Nephron progenitor cell (in vitro differentiated cells): Measurements from ENCODE around the gene IGF2BP1.
"Not testable (repeated sequence)": the region's sequence is repeated elsewhere in the genome, so short reads cannot be mapped to it uniquely, and the experiment has no call there.

Experiments
- DNase-seq: peaks from one replicate; pipeline ENCODE4 v3.0.0; 2021
- H3K27ac Mint-ChIP-seq: 2 replicates; pipeline ENCODE4 v1.8.0; 2021; ENCODE audit warnings: mild to moderate bottlenecking, moderate library complexity, mixed read lengths
- H3K27me3 Mint-ChIP-seq: 2 replicates; pipeline ENCODE4 v1.8.0; 2021; ENCODE audit warnings: mild to moderate bottlenecking, low read depth, mixed read lengths; ENCODE audit not compliant: poor library complexity
- H3K36me3 Mint-ChIP-seq: 2 replicates; pipeline ENCODE4 v1.8.0; 2021; ENCODE audit warnings: low read depth, mixed read lengths
- H3K4me1 Mint-ChIP-seq: 2 replicates; pipeline ENCODE4 v1.8.0; 2021; ENCODE audit warnings: mixed read lengths
- H3K4me3 Mint-ChIP-seq: 2 replicates; pipeline ENCODE4 v1.8.0; 2021; ENCODE audit warnings: mild to moderate bottlenecking, moderate library complexity, mixed read lengths
- H3K9me3 Mint-ChIP-seq: 2 replicates; pipeline ENCODE4 v1.8.0; 2021; ENCODE audit warnings: mild to moderate bottlenecking, moderate library complexity, mixed read lengths
- CTCF ChIP-seq: fragments of 200-600 bp; sonication (generic); IDR thresholded peaks from 2 replicates; pipeline ENCODE4 v1.5.0; 2021; ENCODE audit warnings: antibody characterized with exemption

IGF2BP1 gene

GRCh38 chr17:49090878-49091594 lies 93.9 kb downstream of the IGF2BP1 start:
- Mint-ChIP-seq H3K27ac (no peak overlapping the region), H3K4me1 (peaks cover 18% of the 10 kb centered on the region), H3K9me3 (no peaks in the 10 kb centered on the region), H3K36me3 (no peaks in the 10 kb centered on the region), H3K4me3 (no peak overlapping the region), H3K27me3 (peaks cover 5% of the 10 kb centered on the region)
- no peak for TF ChIP-seq CTCF
- DNase-seq = no peak

- H3K27me3 Mint-ChIP-seq = peaks cover 5% of the 10 kb centered on the region
- H3K27ac Mint-ChIP-seq = no peak overlapping the region
- H3K4me3 Mint-ChIP-seq = no peak overlapping the region
- no peak for TF ChIP-seq CTCF
- no peak for DNase-seq
- no peaks in the 10 kb centered on the region for H3K36me3 Mint-ChIP-seq
- H3K4me1 Mint-ChIP-seq = peaks cover 18% of the 10 kb centered on the region
- no peaks in the 10 kb centered on the region for H3K9me3 Mint-ChIP-seq
These were observed 95.9 kb downstream of the IGF2BP1 start for GRCh38 chr17:49093131-49093530.

GRCh38 chr17:49100601-49101000 lies 103.4 kb downstream of the IGF2BP1 start:
- Mint-ChIP-seq H3K27ac (no peak overlapping the region), H3K27me3 (no peaks in the 10 kb centered on the region), H3K4me1 (no peaks in the 10 kb centered on the region), H3K4me3 (no peak overlapping the region), H3K36me3 (no peaks in the 10 kb centered on the region), H3K9me3 (no peaks in the 10 kb centered on the region)
- DNase-seq = no peak
- TF ChIP-seq CTCF = no peak

- no peak for TF ChIP-seq CTCF
- Mint-ChIP-seq H3K4me1 (no peaks in the 10 kb centered on the region), H3K27ac (no peak overlapping the region)
These were observed 103.9 kb downstream of the IGF2BP1 start for GRCh38 chr17:49101054-49101534.

GRCh38 chr17:49103360-49103759 lies 106.2 kb downstream of the IGF2BP1 start:
- not testable (repeated sequence) for H3K36me3 Mint-ChIP-seq, H3K4me1 Mint-ChIP-seq, H3K27me3 Mint-ChIP-seq, H3K9me3 Mint-ChIP-seq, H3K27ac Mint-ChIP-seq, H3K4me3 Mint-ChIP-seq, DNase-seq

More at GRCh38 chr17:49101054-49101534, 103.9 kb downstream of the IGF2BP1 start:
- DNase-seq = no peak
- no peaks in the 10 kb centered on the region for H3K36me3 Mint-ChIP-seq
- no peaks in the 10 kb centered on the region for H3K27me3 Mint-ChIP-seq
- H3K9me3 Mint-ChIP-seq = no peaks in the 10 kb centered on the region
- no peak overlapping the region for H3K4me3 Mint-ChIP-seq

GRCh38 chr17:49104511-49105074 lies 107.4 kb downstream of the IGF2BP1 start:
- no peaks in the 10 kb centered on the region for H3K9me3 Mint-ChIP-seq
- no peak for TF ChIP-seq CTCF
- no peak overlapping the region for H3K4me3 Mint-ChIP-seq
- H3K36me3 Mint-ChIP-seq = no peaks in the 10 kb centered on the region
- no peak for DNase-seq
- H3K4me1 Mint-ChIP-seq = peaks cover 5% of the 10 kb centered on the region
- no peak overlapping the region for H3K27ac Mint-ChIP-seq
- no peaks in the 10 kb centered on the region for H3K27me3 Mint-ChIP-seq
